Measurements from ENCODE around the gene TOMM20L.
"Not testable (repeated sequence)": the region's sequence is repeated elsewhere in the genome, so short reads cannot be mapped to it uniquely, and the experiment has no call there.

TOMM20L gene

GRCh38 chr14:58395812-58396788 is at the start of gene TOMM20L:
TSS of gene TOMM20L (plus strand) at chr14:58395930. CDS start at chr14:58395958, 28 bp downstream.
- DNase-seq = peak; percentile 84

- DNase-seq = no peak
Observed at GRCh38 chr14:58353516-58354299, 42.0 kb upstream of the TOMM20L start.

GRCh38 chr14:58354808-58355207 is 40.9 kb upstream of the TOMM20L start:
- DNase-seq = no peak

DNA sequence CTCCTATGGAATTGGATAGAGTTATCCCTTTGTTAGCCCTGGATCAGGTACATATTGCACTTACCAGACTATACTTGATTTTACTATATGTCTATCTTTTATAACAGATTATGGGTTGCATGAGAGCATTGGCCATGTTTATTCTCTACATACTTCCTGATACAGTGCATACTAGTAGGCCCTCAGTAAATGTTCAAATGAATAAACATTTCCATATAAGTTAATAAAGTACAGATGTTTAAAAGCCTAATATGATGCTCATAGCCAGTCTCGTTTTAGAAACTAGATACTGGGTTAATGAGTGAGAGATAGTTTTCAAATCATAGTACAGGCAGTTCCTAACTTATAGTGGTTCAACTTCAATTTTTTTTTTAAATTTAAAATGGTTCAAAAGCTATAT is 39.5 kb upstream of the TOMM20L start:
- DNase-seq = no peak

DNA sequence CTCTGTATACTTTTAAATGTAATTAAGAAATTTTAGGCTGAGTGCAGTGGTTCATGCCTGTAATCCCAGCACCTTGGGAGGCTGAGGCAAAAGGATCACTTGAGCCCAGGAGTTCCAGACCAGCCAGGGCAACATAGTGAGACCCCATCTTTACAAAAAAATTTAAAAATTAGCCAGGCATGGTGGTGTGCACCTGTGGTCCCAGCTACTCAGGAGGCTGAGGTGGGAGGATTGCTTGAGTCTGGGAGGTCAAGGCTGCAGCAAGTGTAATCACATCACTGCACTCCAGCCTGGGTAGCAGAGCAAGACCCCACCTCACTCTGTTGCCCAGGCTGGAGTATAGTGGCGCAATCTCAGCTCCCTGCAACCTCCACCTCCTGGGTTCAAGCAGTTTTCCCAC is 33.5 kb upstream of the TOMM20L start:
- not testable (repeated sequence) for DNase-seq

GRCh38 chr14:58362798-58363412 is 32.8 kb upstream of the TOMM20L start:
- peak; percentile 32 for DNase-seq

GRCh38 chr14:58364316-58364715 is 31.4 kb upstream of the TOMM20L start:
- no peak for DNase-seq

DNA sequence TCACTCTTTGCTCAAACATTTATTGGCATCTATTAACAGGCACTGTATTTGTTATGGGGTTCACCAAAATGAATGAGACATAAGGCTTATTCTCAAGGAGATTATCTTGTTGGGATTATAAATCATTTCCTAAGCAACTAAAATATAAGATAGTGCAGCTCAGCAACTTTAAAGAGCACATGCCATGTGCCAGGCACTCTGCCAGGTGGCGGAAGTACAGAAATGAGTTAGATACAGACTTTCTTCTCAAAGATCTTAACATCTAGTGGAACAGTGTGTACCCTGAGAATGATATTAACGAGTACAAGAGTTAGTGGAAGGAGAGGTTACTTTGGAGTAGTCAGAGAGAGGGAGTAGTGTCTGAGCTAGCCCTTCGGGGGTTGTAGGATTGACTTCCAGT is 28.4 kb upstream of the TOMM20L start:
- no peak for DNase-seq

DNA sequence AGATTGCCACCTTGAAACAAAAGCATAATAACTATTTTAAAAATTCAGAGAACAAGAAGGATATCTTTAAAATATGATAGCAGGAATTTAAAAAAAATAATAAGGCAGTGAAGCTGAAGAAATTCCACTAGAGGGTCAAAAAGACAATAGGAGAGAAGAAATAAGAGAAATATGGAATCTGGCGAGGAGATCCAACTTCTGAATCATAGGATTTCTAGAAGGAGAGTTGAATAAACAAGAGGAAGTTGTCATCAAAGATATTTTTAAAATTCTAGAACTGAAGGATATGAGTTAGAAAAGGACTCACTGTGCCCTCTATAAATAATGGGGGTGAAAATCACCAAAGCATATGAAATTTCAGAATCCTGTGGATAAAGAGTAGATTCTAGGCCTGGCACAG is 26.8 kb upstream of the TOMM20L start:
- DNase-seq = no peak

- DNase-seq = no peak
Observed at GRCh38 chr14:58376791-58377190, 18.9 kb upstream of the TOMM20L start.

DNA sequence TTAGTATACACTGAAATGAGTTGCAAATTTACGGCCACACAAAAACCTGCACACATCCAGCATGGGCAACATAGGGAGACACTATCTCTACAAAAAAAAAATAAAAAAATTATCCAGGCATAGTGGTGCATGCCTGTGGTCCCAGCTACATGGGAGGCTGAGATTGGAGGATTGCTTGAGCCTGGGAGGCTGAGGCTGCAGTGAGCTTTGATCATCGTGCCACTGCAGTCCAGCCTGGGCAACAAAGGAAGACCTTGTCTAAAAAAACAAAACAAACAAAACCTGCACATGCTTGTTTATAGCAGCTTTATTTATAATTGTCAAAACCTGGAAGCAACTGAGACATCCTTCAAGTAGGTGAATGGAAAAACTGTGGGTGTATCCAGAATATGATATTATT is 4.9 kb upstream of the TOMM20L start:
- no peak for DNase-seq

DNA sequence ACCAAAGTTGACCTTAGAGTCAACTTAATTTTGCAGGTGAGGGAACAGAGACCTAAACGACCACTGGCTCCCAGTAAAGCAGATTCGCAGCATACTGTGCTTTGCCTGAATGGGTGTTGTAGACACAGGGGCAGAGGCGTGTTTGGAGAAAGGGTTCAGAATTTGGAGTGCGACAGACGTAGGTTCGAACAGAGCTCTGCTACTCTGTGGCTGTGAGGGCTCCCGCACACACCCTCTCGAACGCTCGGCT is 243 bp upstream of the TOMM20L start:
- no peak for DNase-seq

DNA sequence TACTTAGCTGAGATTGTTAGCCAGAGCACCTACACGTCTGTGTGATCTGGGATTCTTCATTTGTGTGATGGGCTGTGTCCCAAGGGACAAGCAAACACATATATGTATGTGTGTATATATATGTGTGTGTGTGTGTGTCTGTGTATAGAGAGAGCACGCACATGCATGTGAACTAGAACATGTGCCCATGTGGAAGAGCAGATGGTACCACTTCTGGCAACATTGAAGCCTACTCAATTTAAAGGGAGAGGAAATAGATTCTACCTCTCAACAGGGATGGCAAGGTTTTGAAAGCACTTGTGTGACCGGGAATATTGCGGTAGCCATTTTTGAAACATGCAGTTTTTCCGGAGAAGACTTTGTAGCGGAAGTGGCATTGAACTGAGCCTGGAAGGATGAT is 1.4 kb downstream of the TOMM20L start:
- DNase-seq = no peak

GRCh38 chr14:58398495-58398894 is 2.8 kb downstream of the TOMM20L start:
- no peak for DNase-seq

DNA sequence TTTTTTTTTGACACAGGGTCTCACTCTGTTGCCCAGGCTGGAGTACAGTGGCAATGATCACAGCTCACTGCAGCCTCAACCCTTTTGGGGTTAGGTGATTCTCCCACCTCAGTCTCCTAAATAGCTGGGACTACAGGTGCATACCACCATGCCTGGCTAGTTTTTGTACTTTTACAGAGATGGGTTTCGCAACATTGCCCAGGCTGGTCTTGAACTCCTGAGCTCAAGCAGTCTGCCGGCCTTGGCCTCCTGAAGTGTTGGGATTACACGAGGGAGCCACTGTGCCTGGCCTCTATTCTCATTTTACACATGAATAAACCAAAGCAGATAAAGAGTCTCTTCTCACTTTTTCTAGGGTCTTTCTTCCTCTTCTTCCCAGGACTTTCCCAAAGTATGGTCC is 3.2 kb downstream of the TOMM20L start:
- no peak for DNase-seq

GRCh38 chr14:58401587-58401986 is 5.9 kb downstream of the TOMM20L start:
- peak; percentile 7 for DNase-seq

DNA sequence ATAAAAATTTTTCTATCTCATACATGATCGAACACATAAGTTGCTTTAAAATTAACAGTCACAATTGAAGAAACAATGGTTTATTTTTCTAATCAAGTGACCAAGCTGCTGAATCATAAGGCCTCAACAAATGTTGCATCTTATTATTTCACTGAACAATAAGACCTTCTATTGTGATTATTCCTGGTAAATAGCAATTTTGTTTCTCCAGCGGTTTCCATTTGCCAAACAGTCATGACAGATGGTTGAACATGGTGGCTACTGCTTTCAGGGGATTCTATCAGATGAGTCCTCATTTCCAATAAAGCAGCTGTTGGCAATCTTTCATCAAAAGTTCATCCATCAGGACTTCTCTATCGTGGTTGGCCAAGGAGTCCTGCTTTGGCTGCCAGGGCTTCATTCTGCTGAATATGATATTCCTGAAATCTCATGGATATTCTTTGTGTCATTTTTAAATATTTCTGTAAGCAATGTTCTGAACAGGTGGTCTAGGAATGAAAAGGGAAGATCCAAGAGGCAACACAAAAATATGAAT is 13.0 kb downstream of the TOMM20L start:
- DNase-seq = no peak

GRCh38 chr14:58414845-58415244 is 19.1 kb downstream of the TOMM20L start:
- DNase-seq = no peak

DNA sequence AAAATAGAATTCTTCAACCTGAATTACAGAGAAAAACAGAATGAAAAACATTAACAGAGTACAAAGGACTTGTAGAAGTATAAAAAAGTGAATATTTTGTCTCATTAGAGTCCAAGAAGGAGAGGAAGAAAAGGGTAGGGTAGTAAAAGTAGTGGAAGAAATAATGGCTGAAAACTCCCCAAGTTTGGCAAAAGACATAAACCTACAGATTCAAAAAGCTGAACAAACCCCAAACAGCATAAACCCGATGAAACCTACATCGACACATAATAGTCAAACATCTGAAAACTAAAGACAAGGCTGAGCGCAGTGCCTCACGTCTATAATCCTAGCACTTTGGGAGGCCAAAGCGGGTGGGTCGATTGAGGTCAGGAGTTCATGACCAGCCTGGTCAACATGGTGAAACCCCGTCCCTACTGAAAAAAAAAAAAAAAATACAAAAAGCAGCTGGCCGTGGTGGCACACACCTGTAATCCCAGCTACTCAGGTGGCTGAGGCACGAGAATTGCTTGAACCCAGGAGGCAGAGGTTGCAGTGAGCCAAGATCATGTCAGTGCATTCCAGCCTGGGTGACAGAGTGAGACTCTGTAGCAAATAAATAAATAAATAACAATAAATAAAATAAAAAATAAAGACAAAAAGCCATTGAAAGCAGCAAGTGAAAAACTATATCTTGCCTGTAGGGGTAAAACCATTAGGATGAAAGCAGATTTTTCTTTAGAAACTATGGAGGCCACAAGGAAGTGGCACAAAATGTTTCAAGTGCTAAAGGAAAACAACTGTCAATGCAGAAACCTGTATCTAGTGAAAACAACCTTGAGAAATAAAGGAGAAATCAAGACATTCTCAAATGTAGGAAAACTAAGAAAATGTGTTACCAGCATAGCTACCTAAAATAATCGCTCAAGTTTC is 20.2 kb downstream of the TOMM20L start:
- no peak for DNase-seq

DNA sequence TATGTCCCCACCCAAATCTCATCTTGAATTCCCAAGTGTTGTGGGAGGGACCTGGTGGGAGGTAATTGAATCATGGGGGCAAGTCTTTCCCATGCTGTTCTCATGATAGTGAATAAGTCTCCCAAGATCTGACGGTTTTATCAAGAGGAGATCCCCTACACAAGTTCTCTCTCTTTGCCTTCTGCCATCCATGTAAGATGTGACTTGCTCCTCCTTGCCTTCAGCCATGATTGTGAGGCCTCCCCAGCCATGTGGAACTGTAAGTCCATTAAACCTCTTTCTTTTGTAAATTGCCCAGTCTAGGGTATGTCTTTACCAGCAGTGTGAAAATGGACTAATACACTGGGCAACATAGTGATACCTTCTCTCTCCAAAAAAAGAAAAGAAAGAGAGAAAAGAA is 21.2 kb downstream of the TOMM20L start:
- DNase-seq = not testable (repeated sequence)

GRCh38 chr14:58426670-58427280 is 31.0 kb downstream of the TOMM20L start:
- peak; percentile 53 for DNase-seq

Measured in activated CD4-positive, alpha-beta T cell treated with anti-CD3 and anti-CD28 coated beads, Interleukin-10, Interleukin-2, amounts not matched to agents 100 ng/mL and 50 ng/mL, durations not matched to agents 16 hours and 8 hours (primary cell).